GM18505 (cell line): Measurements from ENCODE around the gene HAUS1.
"Not testable (repeated sequence)": the region's sequence is repeated elsewhere in the genome, so short reads cannot be mapped to it uniquely, and the experiment has no call there.

Source experiments
- ATAC-seq: cut with Tn5 transposase; IDR thresholded peaks from one replicate; pipeline ENCODE4 v1.9.1; 2021; ENCODE audit not compliant: unreplicated experiment
- POLR2A ChIP-seq: IDR thresholded peaks from 4 replicates; pipeline ENCODE4 v1.6.1; 2011; ENCODE audit warnings: borderline replicate concordance; ENCODE audit not compliant: insufficient read depth, insufficient read length; ENCODE audit errors: extremely low read depth

Gene HAUS1

DNA sequence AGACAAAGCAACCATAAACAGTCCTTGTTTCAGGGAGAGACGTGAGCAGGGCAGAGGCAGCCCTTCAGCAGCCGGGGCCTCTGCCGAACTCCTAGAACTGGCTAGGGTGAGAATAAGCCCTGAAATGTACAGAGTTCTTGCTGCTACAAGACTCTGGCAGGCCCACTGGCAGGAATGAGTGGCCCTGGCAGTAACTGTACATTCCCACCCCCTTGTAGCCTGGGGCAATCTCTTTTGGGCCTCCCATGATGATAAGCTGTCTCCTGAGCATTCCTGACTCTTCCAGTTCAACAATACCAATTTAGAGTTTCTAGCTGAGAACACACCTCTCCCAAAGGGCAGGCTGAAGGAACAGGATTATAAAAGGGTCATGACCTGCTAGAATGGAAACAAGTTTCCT, 54.3 kb downstream of the HAUS1 start:
- no peak for TF ChIP-seq POLR2A
- ATAC-seq, result no peak

DNA sequence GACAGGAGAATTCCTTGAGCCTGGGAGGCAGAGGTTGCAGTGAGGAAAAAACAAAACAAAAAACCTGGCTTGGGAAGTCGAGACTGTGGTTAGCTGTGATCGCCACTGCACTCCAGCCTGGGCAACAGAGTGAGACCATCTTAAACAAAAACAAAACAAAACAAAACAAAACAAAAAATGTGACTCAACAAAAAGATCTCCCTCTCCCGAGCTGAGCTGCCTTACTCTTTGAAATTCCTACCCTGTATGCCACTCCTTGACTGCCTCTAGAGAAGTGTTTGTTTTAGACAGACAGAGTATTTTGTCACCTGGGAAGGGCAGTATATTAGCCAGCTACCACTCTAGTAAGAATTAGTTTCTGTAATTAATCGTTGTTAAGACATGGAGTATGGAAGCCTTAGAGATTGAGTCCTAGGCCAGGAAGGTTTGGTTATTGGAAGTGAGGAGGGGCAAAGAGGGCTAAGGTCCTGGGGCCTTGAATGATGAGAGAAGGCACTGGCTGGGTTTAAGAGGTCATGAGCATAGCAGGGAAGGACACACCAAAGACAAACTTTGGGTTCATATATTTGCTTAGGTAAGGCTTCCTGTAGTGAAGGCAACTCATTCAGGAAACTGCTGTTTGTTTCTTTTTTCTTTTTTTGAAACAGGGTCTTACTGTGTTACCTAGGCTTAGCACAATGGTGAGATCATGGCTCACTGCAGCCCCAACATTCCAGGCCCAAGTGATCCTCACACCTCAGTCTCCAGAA, 56.0 kb downstream of the HAUS1 start:
- no peak for ATAC-seq
- no peak for TF ChIP-seq POLR2A

DNA sequence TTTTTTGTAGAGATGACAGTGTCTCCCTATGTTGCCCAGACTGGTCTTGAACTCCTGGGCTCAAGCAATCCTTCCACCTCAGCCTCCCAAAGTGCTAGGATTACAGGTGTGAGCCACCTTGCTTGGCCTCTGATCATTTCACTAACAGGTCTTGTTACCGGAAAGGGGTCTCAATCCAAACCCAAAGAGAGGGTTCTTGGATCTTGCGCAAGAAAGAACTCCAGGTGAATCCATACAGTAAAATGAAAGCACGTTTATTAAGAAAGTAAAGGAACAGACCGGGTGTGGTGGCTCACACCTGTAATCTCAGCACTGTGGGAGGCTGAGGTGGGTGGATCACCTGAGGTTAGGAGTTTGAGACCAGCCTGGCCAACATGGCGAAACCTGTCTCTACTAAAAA, 56.7 kb downstream of the HAUS1 start:
- not testable (repeated sequence) for ATAC-seq

DNA sequence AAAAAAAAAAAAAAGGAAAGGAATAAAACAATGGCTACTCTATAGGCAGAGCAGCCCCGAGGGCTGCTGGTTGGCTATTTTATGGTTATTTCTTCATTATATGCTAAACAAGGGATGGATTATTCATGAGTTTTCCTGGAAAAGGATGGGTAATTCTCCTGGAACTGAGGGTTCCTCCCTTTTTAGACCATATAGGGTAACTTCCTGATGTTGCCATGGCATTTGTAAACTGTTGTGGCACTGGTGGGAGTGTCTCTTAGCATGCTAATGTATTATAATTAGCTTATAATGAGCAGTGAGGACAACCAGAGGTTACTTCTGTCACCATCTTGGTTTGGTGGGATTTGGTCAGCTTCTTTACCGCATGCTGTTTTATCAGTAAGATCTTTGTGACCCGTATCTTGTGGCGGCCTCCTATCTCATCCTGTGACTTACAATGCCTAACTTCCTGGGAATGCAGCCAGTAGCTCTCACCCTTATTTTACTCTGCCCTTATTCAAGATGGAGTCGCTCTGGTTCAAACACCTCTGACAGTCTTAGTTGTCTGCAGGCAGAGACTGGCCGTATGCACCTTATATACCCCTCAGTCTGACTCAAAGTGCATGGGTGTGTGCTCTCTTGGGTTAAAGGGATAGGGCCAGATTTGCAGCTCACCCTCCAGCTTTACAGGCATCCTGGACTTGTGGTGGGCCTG, 57.7 kb downstream of the HAUS1 start:
- no peak for TF ChIP-seq POLR2A
- no peak for ATAC-seq

DNA sequence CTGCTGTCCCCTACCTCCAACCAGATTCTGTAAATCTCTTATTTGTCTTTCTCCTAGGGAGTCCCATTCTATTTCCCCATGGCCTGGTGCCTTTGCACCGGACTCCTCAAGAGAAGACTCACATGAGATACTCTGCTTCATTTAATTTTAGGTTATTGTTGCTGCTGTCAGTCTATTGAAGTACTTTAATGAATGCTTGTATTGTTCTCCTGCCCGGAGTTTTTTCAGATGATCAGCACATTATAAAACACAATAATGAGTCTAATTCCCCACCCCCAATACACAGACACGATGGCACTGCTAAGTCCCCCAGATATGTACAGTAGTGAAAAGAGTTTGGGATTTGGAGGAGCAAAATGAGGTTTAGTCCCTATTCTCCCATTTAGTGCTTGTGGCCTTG, 58.9 kb downstream of the HAUS1 start:
- TF ChIP-seq POLR2A, result no peak

DNA sequence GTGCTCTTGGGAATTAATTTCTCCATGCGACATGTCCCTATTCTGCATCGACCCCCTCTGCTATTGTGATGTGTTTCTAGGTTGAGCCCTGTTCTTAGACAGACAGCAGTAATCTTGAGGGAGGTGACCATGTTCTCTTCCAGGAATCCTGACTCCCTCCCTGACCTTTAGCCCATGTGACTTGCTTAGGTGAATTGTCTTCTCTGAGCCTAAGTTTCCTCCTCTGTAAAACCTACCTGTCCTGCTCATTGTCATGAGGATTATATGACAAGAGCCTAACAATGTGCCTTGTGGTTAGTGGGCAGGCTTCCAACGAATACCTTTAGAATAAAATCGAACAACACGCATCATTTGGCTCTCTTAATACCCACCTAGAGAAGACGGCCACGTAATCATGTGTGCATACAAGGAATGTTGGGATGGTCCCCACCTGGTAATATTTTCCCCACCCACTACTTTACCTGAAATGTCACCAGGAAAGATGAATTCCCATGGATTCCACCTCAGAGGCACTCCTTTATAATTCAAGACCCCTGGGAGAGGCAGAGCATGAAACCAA, 59.8 kb downstream of the HAUS1 start:
- no peak for ATAC-seq

More for the DNA sequence above, 58.9 kb downstream of the HAUS1 start:
- no peak for ATAC-seq

DNA sequence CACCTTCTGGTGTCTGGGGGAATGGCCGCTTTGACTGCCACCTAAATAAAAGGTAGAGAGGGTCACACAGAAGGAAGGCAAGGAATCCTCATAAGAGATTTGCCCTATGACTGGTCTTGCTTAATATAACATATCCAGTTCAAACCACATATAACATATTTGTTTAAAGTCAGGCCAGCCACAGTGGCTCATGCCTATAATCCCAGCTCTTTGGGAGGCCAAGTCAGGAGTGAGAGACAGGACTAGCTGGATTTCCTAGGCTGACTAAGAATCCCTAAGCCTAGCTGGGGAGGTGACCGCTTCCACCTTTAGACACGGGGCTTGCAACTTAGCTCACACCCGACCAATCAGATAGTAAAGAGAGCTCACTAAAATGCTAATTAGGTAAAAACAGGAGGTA, 60.3 kb downstream of the HAUS1 start:
- ATAC-seq, result not testable (repeated sequence)

More for the DNA sequence above, 59.8 kb downstream of the HAUS1 start:
- TF ChIP-seq POLR2A, result no peak

DNA sequence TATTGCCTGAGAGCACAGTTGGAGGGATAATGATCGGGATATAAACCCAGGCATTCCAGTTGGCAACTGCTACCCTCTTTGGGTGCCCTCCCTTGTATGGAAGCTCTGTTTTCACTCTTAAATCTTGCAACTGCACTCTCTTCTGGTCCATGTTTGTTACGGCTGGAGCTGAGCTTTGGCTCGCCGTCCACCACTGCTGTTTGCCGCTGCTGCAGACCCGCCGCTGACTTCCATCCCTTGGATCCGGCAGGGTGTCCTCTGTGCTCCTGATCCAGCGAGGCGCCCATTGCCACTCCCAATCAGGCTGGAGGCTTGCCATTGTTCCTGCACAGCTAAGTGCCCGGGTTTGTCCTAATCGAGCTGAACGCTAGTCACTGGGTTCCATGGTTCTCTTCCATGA, 60.7 kb downstream of the HAUS1 start:
- no peak for TF ChIP-seq POLR2A
- ATAC-seq, result no peak

DNA sequence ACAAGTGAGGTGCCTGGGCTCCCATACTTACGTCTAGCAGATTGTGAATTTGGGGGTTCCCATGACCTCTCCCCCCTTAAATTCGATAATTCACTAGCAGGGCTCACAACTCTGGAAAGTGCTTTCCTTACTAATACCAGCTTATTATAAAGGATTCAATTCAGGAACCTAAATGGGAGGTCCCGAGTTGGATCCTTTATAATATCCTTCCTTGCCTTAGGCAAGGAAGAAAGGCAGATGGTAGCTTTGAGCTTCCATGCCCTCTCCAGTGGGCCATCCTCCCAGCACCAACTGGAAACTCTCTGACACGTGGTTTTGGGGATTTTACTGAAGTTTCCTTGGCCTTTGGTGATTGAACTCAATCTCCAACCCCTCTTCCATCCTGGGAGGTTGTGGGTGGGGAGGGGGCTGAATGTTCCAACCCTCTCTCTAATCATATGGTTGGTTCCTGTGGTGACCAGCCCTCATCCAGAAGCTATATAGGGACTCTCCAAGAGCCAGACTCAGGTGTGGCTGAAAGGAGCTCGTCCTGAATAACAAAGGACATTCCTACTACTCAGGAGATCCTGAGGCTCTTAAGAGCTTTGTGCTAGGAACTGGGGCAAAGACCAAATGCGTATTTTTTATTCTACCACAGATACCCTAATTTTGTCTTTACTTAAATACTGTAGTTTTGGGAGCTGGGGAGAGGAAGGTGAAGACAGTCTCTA, 62.2 kb downstream of the HAUS1 start:
- no peak for ATAC-seq

DNA sequence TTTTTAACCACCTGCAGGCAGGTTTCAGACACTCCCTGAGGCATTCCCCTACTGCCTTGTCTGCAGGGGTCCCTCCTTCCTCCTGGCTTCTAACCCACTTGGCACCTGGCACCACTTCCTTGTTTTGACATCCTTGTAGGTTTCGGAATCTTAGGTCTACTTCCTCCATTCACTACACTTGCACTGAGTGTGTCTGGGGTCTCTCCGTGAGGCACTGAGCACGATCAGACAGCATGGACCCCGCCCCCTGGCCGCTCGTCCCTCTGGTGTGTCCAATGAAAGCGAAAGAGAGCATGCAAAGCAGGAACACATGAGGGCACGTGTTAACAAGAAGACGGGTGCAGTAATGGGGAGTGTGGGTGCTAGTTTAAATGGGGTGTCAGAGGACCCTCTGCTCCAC, 63.8 kb downstream of the HAUS1 start:
- TF ChIP-seq POLR2A, result no peak
- ATAC-seq, result peak; percentile 94

More for the DNA sequence above, 62.2 kb downstream of the HAUS1 start:
- TF ChIP-seq POLR2A, result no peak

DNA sequence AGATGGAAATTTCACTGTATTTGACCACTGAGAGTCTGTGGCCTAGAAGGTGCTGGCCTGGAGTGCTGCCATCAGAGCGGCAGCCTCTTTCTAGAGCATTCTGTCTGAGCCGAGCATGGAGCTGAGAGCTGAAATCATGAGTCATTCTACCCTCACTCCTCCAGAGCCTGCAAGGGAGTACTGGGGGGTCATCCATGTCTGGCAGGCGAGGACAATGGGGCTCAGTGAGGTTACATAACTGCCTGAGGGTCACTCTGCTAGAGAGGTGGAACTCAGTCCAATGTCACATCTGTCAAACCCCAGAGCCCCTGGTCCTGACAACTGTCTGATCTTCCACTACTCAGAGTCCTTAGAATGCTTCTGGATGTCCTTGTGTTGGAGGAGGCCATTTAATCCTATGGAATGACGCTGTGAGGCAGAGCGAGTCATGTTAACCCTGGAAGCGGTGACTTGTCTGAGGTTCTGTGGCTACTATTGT, 65.3 kb downstream of the HAUS1 start:
- ATAC-seq, result no peak
- no peak for TF ChIP-seq POLR2A

DNA sequence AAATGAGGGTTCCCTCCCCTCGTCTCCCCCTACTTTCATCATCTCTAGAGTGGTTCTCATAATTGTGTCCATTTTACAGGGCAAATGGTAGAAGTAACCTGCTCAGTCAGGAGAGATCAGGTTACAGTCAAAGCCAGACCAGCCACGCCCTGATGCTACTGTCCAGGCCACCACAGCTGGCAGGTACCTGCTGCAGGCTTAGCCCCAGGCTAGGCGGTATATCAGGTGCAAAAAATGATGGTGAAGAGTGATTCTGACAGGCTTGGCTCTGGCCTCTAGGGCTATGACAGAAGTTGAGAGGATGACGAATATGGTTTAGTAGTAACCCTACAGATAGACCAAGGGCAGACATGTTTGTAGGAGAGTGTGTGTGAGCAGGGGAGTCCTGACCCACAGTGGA, 67.1 kb downstream of the HAUS1 start:
- TF ChIP-seq POLR2A, result no peak
- no peak for ATAC-seq
